HCT116 (cell line): Measurements from ENCODE around the gene MYCBP2. TPM values are rescaled to one million over a fixed set of nuclear protein-coding genes. Genes with fewer than 3 reads are reported as not detected.

Source experiments
- ATAC-seq: fragments of 200-7000 bp; cut with Tn5 transposase; 2 replicates; pipeline ENCODE4 v1.9.1; 2020; ENCODE audit warnings: mild to moderate bottlenecking, moderate library complexity
- BruUV-seq: library from RNA; stranded (reverse); fragments of 400-500 nt; replicated peaks from 2 replicates; lab custom pipeline; 2021; lab: Mats Ljungman, UMichigan
- CTCF ChIA-PET: fragments of 300-600 bp; sonication (Branson Sonifier 250); formaldehyde crosslinking; loops from one replicate; lab custom pipeline; 2021; ENCODE audit warnings: antibody characterized with exemption; lab: Charles Lee
- POLR2A ChIA-PET: fragments of 300-600, 350-600 bp; sonication (Branson Sonifier 250); formaldehyde crosslinking; loops from one replicate; lab custom pipeline; 2021; ENCODE audit warnings: antibody characterized with exemption; lab: Charles Lee
- RAD21 ChIA-PET, 2 experiments: fragments of 300-600 bp; sonication (Branson Sonifier 250); formaldehyde crosslinking; loops; one replicate each; lab custom pipeline; 2023; ENCODE audit warnings: low total read pairs in 2 of 2; ENCODE audit not compliant: uncharacterized antibody in 2 of 2, unreplicated experiment in 2 of 2, low non-redundant PET in 1 of 2; lab: Charles Lee
- DNase-seq: peaks from one replicate; pipeline ENCODE4 v3.0.0-alpha.2; 2010; ENCODE audit warnings: low read depth, low spot score
- H2AFZ ChIP-seq: fragments of 200-600 bp; shearing (Covaris generic), sonication (generic); 2 replicates; pipeline ENCODE4 v1.6.1; 2017; ENCODE audit warnings: low read depth, mixed run types, mixed read lengths, antibody characterized with exemption, low read length; ENCODE audit not compliant: poor library complexity, severe bottlenecking
- H3K27ac ChIP-seq: 2 replicates; pipeline ENCODE4 v1.5.1; 2012; ENCODE audit warnings: low read depth, low read length
- H3K27me3 ChIP-seq: fragments of 200-600 bp; sonication (generic); 2 replicates; pipeline ENCODE4 v1.6.1; 2016; ENCODE audit warnings: mixed run types, low read length, mixed read lengths; ENCODE audit not compliant: insufficient read depth
- H3K36me3 ChIP-seq, 2 experiments: fragments of 200-500 bp in 1 of 2; fragments of 200-600 bp in 1 of 2; sonication (Bioruptor generic) in 1 of 2; sonication (generic) in 1 of 2; 2 replicates each; pipeline versions ENCODE4 v1.5.1 to v1.6.1; 2014 to 2016; ENCODE audit warnings: low read length in 2 of 2, inconsistent platforms in 1 of 2, mixed read lengths in 1 of 2, mixed run types in 1 of 2; ENCODE audit not compliant: insufficient read depth in 2 of 2, control insufficient read depth in 1 of 2
- H3K4me1 ChIP-seq, 2 experiments: fragments of 200-600 bp in 1 of 2; sonication (generic) in 1 of 2; 2 replicates each; pipeline versions ENCODE4 v1.5.1 to v1.6.1; 2012 to 2017; ENCODE audit warnings: low read length in 2 of 2, inconsistent platforms in 1 of 2, mild to moderate bottlenecking in 1 of 2, mixed read lengths in 1 of 2, mixed run types in 1 of 2, moderate library complexity in 1 of 2; ENCODE audit not compliant: insufficient read depth in 2 of 2, control insufficient read depth in 1 of 2
- H3K4me2 ChIP-seq: fragments of 200-600 bp; sonication (generic); 2 replicates; pipeline ENCODE4 v1.6.1; 2017; ENCODE audit warnings: mixed run types, low read length, mixed read lengths
- H3K4me3 ChIP-seq, 2 experiments: fragments of 200-600 bp in 1 of 2; sonication (generic) in 1 of 2; replicated peaks in 1 of 2; 2 replicates each; pipeline ENCODE4 v1.5.1; 2011 to 2016; ENCODE audit warnings: low read length in 2 of 2, control low read depth in 1 of 2, low read depth in 1 of 2, mild to moderate bottlenecking in 1 of 2, mixed read lengths in 1 of 2, mixed run types in 1 of 2
- H3K79me2 ChIP-seq: fragments of 200-600 bp; sonication (generic); 2 replicates; pipeline ENCODE4 v1.6.1; 2017; ENCODE audit warnings: mild to moderate bottlenecking, mixed run types, low read length, moderate library complexity, mixed read lengths; ENCODE audit not compliant: insufficient read depth
- H3K9ac ChIP-seq: fragments of 200-600 bp; sonication (generic); 2 replicates; pipeline ENCODE4 v1.6.1; 2016; ENCODE audit warnings: low read length, mixed read lengths
- H3K9me2 ChIP-seq: fragments of 200-600 bp; sonication (generic), shearing (Covaris generic); 2 replicates; pipeline ENCODE4 v1.6.1; 2017; ENCODE audit warnings: mixed run types, mild to moderate bottlenecking, moderate library complexity; ENCODE audit not compliant: insufficient read depth
- H3K9me3 ChIP-seq, 2 experiments: fragments of 200-500 bp in 1 of 2; fragments of 200-600 bp in 1 of 2; sonication (Bioruptor generic) in 1 of 2; sonication (generic) in 1 of 2; 2 replicates each; pipeline ENCODE4 v1.6.1; 2014 to 2017; ENCODE audit warnings: low read length in 2 of 2, mixed read lengths in 2 of 2, inconsistent platforms in 1 of 2, low read depth in 1 of 2, mild to moderate bottlenecking in 1 of 2, mixed run types in 1 of 2, moderate library complexity in 1 of 2; ENCODE audit not compliant: control insufficient read depth in 1 of 2, insufficient read depth in 1 of 2
- H4K20me1 ChIP-seq: fragments of 200-600 bp; sonication (generic), shearing (Covaris generic); 2 replicates; pipeline ENCODE4 v1.6.1; 2017; ENCODE audit warnings: mixed run types, mild to moderate bottlenecking, moderate library complexity; ENCODE audit not compliant: insufficient read depth
- ATF3 ChIP-seq: IDR thresholded peaks from 2 replicates; pipeline ENCODE4 v1.6.1; 2012
- CBX3 ChIP-seq: IDR thresholded peaks from 2 replicates; pipeline ENCODE4 v1.6.1; 2012; ENCODE audit warnings: low read depth
- CEBPB ChIP-seq: IDR thresholded peaks from 2 replicates; pipeline ENCODE4 v1.6.1; 2012; ENCODE audit warnings: low read depth
- EZH2 ChIP-seq: fragments of 200-600 bp; sonication (generic); IDR thresholded peaks from 2 replicates; pipeline ENCODE4 v1.6.1; 2017; ENCODE audit warnings: antibody characterized with exemption, mixed run types
- EZH2phosphoT487 ChIP-seq: fragments of 200-600 bp; IDR thresholded peaks from 2 replicates; pipeline ENCODE4 v1.6.1; 2018; ENCODE audit warnings: antibody characterized with exemption, borderline replicate concordance
- POLR2A ChIP-seq: IDR thresholded peaks from 2 replicates; pipeline ENCODE4 v1.7.0; 2011; ENCODE audit warnings: borderline replicate concordance; ENCODE audit not compliant: insufficient read depth, insufficient read length; ENCODE audit errors: extremely low read depth
- RAD21 ChIP-seq: IDR thresholded peaks from 2 replicates; pipeline ENCODE4 v1.6.1; 2012; ENCODE audit warnings: low read depth, mild to moderate bottlenecking
- SRF ChIP-seq: IDR thresholded peaks from 2 replicates; pipeline ENCODE4 v1.6.1; 2012; ENCODE audit warnings: low read depth
- TCF7L2 ChIP-seq: IDR thresholded peaks from 2 replicates; pipeline ENCODE4 v1.7.0; 2011; ENCODE audit warnings: borderline replicate concordance, inconsistent platforms; ENCODE audit not compliant: insufficient read depth, insufficient read length; ENCODE audit errors: extremely low read depth
- ZBTB33 ChIP-seq: IDR thresholded peaks from 2 replicates; pipeline ENCODE4 v1.6.1; 2011; ENCODE audit warnings: mild to moderate bottlenecking, low read length, moderate library complexity; ENCODE audit not compliant: insufficient replicate concordance; ENCODE audit errors: extremely low read depth
- ZNF274 ChIP-seq: fragments of 200-500 bp; sonication (Bioruptor generic); IDR thresholded peaks from 2 replicates; pipeline ENCODE4 v1.6.1; 2014; ENCODE audit warnings: mild to moderate bottlenecking, low read depth, low read length, inconsistent platforms
- intact Hi-C: fragments of 100-400 bp; cut with micrococcal nuclease; formaldehyde crosslinking; loops from 2 replicates; pipeline ENCODE4 v1.10.0; 2022
- total RNA-seq: library from RNA; stranded (reverse); gene quantifications from one replicate; pipeline ENCODE4 v1.2.1, GENCODE V29; 2021; ENCODE audit not compliant: unreplicated experiment
- TF ChIP-seq, protein P1 (sequence below), 3 experiments: fragments of 200-600 bp in 1 of 3; sonication (generic) in 1 of 3; IDR thresholded peaks in 2 of 3; conservative IDR thresholded peaks in 1 of 3; 2 replicates each; pipeline ENCODE4 v1.5.1; 2012 to 2017; ENCODE audit warnings: low read depth in 2 of 3, low read length in 2 of 3, antibody characterized with exemption in 1 of 3, borderline replicate concordance in 1 of 3, control low read depth in 1 of 3, mild to moderate bottlenecking in 1 of 3, mixed read lengths in 1 of 3, mixed run types in 1 of 3, moderate library complexity in 1 of 3; ENCODE audit not compliant: insufficient read depth in 1 of 3
- TF ChIP-seq, protein P2 (sequence below): IDR thresholded peaks from 2 replicates; pipeline ENCODE4 v1.6.1; 2012

Gene MYCBP2
- total RNA-seq, 1 experiment from 2014 or later, result 48.5 TPM

GRCh38 chr13:77339408-77339807 lies 12.5 kb upstream of the MYCBP2 start:
- intact Hi-C loops, result no loop called here
- H3K27me3 ChIP-seq, result no peaks in the 10 kb centered on the region
- POLR2A ChIA-PET, result no interaction called here
- H3K9me3 ChIP-seq, result no peaks in the 10 kb centered on the region
- H3K9ac ChIP-seq, result no peak overlapping the region
- RAD21 ChIA-PET, result no interaction called here
- no peaks in the 10 kb centered on the region for H3K79me2 ChIP-seq
- no peak overlapping the region for H2AFZ ChIP-seq
- H3K4me1 ChIP-seq, result no peaks in the 10 kb centered on the region
- no peak overlapping the region for H3K27ac ChIP-seq
- H3K9me2 ChIP-seq, result no peaks in the 10 kb centered on the region
- no peaks in the 10 kb centered on the region for H3K36me3 ChIP-seq
- CTCF ChIA-PET, result no interaction called here
- BruUV-seq, result no TSS peak
- H3K4me2 ChIP-seq, result no peak overlapping the region
- TF ChIP-seq TCF7L2 (no peak), SRF (no peak), ZBTB33 (no peak), POLR2A (no peak), ZNF274 (no peak), CEBPB (no peak), ATF3 (no peak), CBX3 (no peak), EZH2 (no peak), RAD21 (no peak), EZH2phosphoT487 (no peak)
- TF ChIP-seq, protein P1, sequence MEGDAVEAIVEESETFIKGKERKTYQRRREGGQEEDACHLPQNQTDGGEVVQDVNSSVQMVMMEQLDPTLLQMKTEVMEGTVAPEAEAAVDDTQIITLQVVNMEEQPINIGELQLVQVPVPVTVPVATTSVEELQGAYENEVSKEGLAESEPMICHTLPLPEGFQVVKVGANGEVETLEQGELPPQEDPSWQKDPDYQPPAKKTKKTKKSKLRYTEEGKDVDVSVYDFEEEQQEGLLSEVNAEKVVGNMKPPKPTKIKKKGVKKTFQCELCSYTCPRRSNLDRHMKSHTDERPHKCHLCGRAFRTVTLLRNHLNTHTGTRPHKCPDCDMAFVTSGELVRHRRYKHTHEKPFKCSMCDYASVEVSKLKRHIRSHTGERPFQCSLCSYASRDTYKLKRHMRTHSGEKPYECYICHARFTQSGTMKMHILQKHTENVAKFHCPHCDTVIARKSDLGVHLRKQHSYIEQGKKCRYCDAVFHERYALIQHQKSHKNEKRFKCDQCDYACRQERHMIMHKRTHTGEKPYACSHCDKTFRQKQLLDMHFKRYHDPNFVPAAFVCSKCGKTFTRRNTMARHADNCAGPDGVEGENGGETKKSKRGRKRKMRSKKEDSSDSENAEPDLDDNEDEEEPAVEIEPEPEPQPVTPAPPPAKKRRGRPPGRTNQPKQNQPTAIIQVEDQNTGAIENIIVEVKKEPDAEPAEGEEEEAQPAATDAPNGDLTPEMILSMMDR (IDR thresholded peaks at IDR 0.05 in 2 of 3, conservative IDR thresholded peaks at IDR 0.05 in 1 of 3; ENCODE audit: borderline replicate concordance in 1 of 3, insufficient read depth in 1 of 3, low read depth in 2 of 3, low read length in 2 of 3), result no peak
- TF ChIP-seq, protein P2, sequence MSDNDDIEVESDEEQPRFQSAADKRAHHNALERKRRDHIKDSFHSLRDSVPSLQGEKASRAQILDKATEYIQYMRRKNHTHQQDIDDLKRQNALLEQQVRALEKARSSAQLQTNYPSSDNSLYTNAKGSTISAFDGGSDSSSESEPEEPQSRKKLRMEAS, result no peak
- TF ChIP-seq, all 23 proteins: peak for 0
- no peak overlapping the region for H3K4me3 ChIP-seq
- ATAC-seq, result no peak
- H4K20me1 ChIP-seq, result no peaks in the 10 kb centered on the region
- DNase-seq, result no peak
